LNCaP clone FGC (cell line): ENCODE data around the gene GCH1.

ENCODE experiments used
- DNase-seq: peaks from one replicate; pipeline ENCODE4 v3.0.0-alpha.2; 2011; ENCODE audit warnings: low read depth
- H3K4me3 ChIP-seq: 2 replicates; pipeline ENCODE4 v1.5.1; 2011; ENCODE audit warnings: mild to moderate bottlenecking, low read depth, low read length, control low read depth
- CTCF ChIP-seq: IDR thresholded peaks from 2 replicates; pipeline ENCODE4 v1.5.1; 2012; ENCODE audit warnings: mild to moderate bottlenecking; ENCODE audit not compliant: control insufficient read depth, insufficient read depth; ENCODE audit errors: extremely low read depth

Gene GCH1

DNA sequence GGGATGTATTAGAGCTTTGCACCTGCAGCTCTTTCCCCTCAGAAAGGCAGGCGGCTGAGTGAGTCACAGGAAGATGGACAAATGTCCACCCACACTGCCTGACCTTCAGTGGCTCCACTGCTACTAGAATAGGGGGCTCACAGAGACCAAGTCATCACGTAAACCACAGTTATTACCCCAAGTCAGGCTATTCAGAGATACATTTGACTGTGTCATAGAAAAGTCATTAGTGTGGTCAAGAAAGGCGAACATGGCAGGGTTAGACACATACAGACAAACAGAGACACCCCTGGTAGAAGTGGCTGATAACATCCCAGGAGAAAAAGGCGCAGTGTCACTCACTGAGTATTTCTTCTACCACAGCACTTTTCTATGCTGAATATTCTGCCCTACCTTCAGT, 36.0 kb downstream of the GCH1 start:
- TF ChIP-seq CTCF = no peak
- DNase-seq = no peak
- H3K4me3 ChIP-seq = no peak overlapping the region

GRCh38 chr14:54864526-54864925, 38.1 kb downstream of the GCH1 start:
- H3K4me3 ChIP-seq = no peak overlapping the region
- no peak for DNase-seq
- TF ChIP-seq CTCF = no peak

GRCh38 chr14:54857830-54858269, 44.8 kb downstream of the GCH1 start:
- TF ChIP-seq CTCF = no peak
- H3K4me3 ChIP-seq = no peak overlapping the region
- no peak for DNase-seq

DNA sequence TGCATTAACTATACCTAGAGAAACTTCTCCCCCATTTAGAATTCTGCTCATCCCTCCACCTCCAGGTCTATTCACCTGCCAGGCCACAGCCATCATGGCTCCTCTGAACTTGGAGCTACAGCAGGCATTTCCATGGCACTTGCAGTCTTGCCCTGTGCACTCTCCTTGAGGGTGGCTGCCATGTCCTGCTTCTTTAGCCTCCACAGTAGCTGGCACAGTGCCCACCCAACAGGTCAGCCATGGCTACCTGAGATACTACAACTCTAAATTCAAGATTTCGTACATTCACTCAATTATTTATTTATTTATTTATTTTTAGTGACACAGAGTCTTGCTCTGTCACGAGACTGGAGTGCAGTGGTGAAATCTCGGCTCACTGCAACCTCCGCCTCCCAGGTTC, 46.5 kb downstream of the GCH1 start:
- no peak overlapping the region for H3K4me3 ChIP-seq
- no peak for TF ChIP-seq CTCF
- DNase-seq = no peak

DNA sequence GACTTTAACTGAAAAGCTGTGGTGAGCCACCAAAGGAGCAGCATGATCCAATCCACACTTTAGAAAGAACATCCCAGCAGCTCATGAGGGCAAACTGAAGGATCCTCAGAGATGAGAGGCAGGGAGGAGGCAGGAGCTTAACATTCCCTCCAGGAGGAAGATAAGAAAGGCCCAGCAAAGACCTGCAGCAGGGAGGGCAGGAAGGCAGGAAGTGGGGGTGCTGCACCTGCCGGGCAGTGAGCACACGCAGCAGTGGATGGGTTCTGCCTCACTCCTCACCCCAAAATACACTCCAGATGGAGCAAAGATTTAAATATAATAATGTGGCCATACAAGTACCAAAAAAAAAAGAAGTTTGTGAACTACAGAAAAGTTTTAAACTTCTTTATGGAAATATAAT, 48.4 kb downstream of the GCH1 start:
- DNase-seq = no peak
- no peak for TF ChIP-seq CTCF
- no peak overlapping the region for H3K4me3 ChIP-seq

- no peak overlapping the region for H3K4me3 ChIP-seq
- TF ChIP-seq CTCF = no peak
- DNase-seq = no peak
These were observed 49.3 kb downstream of the GCH1 start for GRCh38 chr14:54853339-54853738.

DNA sequence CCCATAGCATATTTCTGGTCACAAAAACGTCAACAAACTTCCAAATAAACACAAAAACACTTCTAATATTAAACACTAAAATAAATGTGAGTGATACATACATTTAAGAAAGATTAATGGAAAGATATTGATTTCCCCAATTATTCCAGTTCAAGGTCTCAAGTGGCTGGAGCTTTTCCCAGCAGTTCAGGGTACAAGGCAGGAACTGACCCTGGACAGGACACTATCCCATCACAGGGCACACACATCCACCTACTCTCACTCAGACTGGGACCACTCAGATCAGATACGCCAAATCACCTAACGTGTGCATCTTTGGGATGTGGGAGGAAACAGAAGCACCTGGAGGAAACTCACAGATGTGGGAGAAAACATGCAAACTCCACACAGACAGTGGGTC, 50.4 kb downstream of the GCH1 start:
- TF ChIP-seq CTCF = no peak
- no peak overlapping the region for H3K4me3 ChIP-seq
- no peak for DNase-seq
